GM19099 (cell line): ENCODE measurements around the gene SNX6.

ENCODE experiments used
- POLR2A ChIP-seq: IDR thresholded peaks from 3 replicates; pipeline ENCODE4 v1.6.1; 2011; ENCODE audit warnings: low read depth; ENCODE audit not compliant: insufficient read length; ENCODE audit errors: extremely low read depth

The SNX6 gene

DNA sequence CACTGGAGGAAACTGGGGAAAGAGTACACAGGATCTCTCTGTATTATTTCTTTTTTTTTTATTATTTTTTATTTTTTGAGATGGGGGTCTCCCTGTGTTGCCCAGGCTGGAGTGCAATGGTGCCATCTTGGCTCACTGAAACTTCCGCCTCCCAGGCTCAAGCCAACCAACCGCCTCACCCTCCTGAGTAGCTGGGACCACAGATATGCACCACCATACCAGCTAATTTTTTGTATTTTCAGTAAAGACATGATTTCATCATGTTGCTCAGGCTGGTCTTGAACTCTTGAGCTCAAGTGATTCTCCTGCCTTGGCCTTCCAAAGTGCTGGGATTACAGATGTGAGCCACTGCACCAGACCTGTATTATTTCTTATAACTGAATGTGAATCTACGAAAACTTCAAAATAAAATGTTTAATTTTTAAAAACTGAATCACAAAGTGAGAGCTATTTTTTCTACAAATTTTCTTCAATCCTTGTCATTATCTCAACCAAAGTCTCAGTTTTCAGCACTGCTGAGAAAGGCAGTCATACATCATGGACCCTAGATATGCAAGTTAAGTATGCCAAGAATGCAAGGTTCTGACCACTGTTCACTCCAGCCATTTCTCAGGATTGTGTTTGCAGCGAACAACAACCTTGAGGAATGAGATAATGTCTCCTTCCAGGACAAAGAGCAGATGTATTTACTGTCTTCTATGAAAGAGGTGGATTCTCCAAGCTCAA is 92.8 kb downstream of the SNX6 start:
- TF ChIP-seq POLR2A: no peak

DNA sequence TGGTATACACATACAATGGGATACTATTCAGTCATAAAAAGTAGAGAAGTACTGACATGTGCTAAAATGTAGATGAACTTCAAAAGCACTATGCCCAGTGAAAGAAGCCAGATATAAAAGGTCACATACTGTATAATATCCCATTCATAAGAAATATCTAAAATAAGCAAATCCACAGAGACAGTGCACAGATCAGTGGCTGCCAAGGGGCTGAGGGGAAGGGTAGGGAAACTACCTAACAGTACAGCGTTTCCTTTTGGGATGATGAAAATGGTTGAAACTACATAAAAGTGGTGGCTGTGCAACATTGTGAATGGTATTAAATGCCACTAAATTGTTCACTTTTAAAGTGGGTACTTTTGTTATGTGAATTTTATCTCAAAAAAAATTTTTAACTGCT is 102.4 kb downstream of the SNX6 start:
- no peak for TF ChIP-seq POLR2A

DNA sequence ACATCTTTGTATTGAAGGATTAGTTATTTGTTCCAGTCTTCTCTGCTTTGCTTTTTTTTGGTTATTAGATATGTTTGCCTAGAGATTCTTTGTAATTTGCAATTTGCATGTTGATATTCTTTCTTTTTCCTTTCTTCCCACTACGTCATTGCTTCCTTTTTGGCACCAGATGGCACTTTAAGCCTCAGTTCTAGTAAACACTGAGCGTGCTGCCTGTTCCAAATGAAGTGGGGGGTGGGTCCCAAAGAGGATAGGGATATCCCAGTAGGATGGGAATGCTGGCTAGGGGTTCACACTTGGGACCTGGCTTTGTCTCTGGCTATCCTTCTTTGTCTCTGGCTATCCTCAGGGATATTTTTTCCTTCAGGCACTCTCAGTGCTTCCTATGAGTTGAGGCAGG is 107.5 kb downstream of the SNX6 start:
- no peak for TF ChIP-seq POLR2A
